AG10803 (cell line): ENCODE results near the gene GALNS.

ENCODE experiments used
- DNase-seq: peaks from one replicate; pipeline ENCODE4 v3.0.0; 2010; ENCODE audit warnings: low read depth
- H3K4me3 ChIP-seq: 2 replicates; pipeline ENCODE4 v1.5.1; 2011; ENCODE audit warnings: mild to moderate bottlenecking, low read length, control low read depth
- CTCF ChIP-seq: conservative IDR thresholded peaks from 2 replicates; pipeline ENCODE4 v1.5.1; 2011; ENCODE audit warnings: mild to moderate bottlenecking, low read length, control low read depth, inconsistent platforms

Gene GALNS

GRCh38 chr16:88805887-88806393 lies 50.8 kb downstream of the GALNS start:
- no peak overlapping the region for H3K4me3 ChIP-seq
- DNase-seq = no peak
- no peak for TF ChIP-seq CTCF

GRCh38 chr16:88805340-88805715 lies 51.4 kb downstream of the GALNS start:
- no peak overlapping the region for H3K4me3 ChIP-seq
- DNase-seq = no peak
- TF ChIP-seq CTCF = no peak

GRCh38 chr16:88804552-88805339 lies 52.0 kb downstream of the GALNS start:
- no peak for DNase-seq
- peak overlapping the region; percentile 49 for H3K4me3 ChIP-seq
- no peak for TF ChIP-seq CTCF

GRCh38 chr16:88804173-88804551 lies 52.6 kb downstream of the GALNS start:
- peak overlapping the region; percentile 49 for H3K4me3 ChIP-seq
- TF ChIP-seq CTCF = no peak
- no peak for DNase-seq

- no peak for TF ChIP-seq CTCF
- H3K4me3 ChIP-seq = peak within 1 kb of the TSS; percentile 68
- peak; percentile 64 for DNase-seq
These were observed 53.3 kb downstream of the GALNS start, which contains the start of gene CDT1 for GRCh38 chr16:88803264-88803987. Gene CDT1, plus strand, starts transcription at chr16:88803789. Its CDS starts 43 bp downstream, at chr16:88803832.

GRCh38 chr16:88800277-88800592 lies 56.5 kb downstream of the GALNS start:
- DNase-seq = no peak
- H3K4me3 ChIP-seq = no peak overlapping the region
- no peak for TF ChIP-seq CTCF
